ENCODE data around the gene TXNRD3. TPM values are rescaled to one million over a fixed set of nuclear protein-coding genes. Genes with fewer than 3 reads are reported as not detected.

TXNRD3 gene
- total RNA-seq, 6 experiments from 2014 or later = 7.3 to 10.4 (median 7.9) TPM

- ATAC-seq = no peak
Measured at GRCh38 chr3:126693921-126694320, 39.0 kb upstream of the TXNRD3 start.

GRCh38 chr3:126692858-126693257, 37.9 kb upstream of the TXNRD3 start:
- WGBS (ENCODE audit: insufficient coverage, low coverage, low lambda C conversion rate, missing lambda C conversion rate) = 47% methylated on average over 5 of the region's 5 CpGs
- no peak for ATAC-seq
- Histone ChIP-seq H3K36me3 (no peaks in the 10 kb centered on the region), H3K4me1 (no peaks in the 10 kb centered on the region), H3K4me3 (no peak overlapping the region), H3K27ac (no peak overlapping the region), H3K9me3 (no peaks in the 10 kb centered on the region), H3K27me3 (no peaks in the 10 kb centered on the region)
- no peak for TF ChIP-seq CTCF (IDR thresholded peaks at IDR 0.05)
- no peak for TF ChIP-seq POLR2A (IDR thresholded peaks at IDR 0.05)
- DNase-seq = no peak
- intact Hi-C loops (cut with DNase I) = no loop called here

More at GRCh38 chr3:126693921-126694320, 39.0 kb upstream of the TXNRD3 start:
- no peaks in the 10 kb centered on the region for H3K4me1 ChIP-seq
- H3K9me3 ChIP-seq = no peaks in the 10 kb centered on the region
- WGBS (ENCODE audit: insufficient coverage, low coverage, low lambda C conversion rate, missing lambda C conversion rate) = 43% methylated on average over 3 of the region's 3 CpGs
- DNase-seq = no peak
- H3K36me3 ChIP-seq = no peaks in the 10 kb centered on the region
- TF ChIP-seq CTCF (IDR thresholded peaks at IDR 0.05) (no peak), POLR2A (IDR thresholded peaks at IDR 0.05) (no peak)
- intact Hi-C loops (cut with DNase I) = no loop called here
- no peak overlapping the region for H3K4me3 ChIP-seq
- H3K27me3 ChIP-seq = no peaks in the 10 kb centered on the region
- H3K27ac ChIP-seq = no peak overlapping the region

GRCh38 chr3:126691765-126692164, 36.8 kb upstream of the TXNRD3 start:
- WGBS (ENCODE audit: insufficient coverage, low coverage, low lambda C conversion rate, missing lambda C conversion rate) = 67% methylated on average over 4 of the region's 4 CpGs
- intact Hi-C loops (cut with DNase I) = no loop called here
- no peak for TF ChIP-seq POLR2A (IDR thresholded peaks at IDR 0.05)
- no peak for TF ChIP-seq CTCF (IDR thresholded peaks at IDR 0.05)
- Histone ChIP-seq H3K9me3 (no peaks in the 10 kb centered on the region), H3K4me1 (no peaks in the 10 kb centered on the region), H3K27ac (no peak overlapping the region), H3K27me3 (no peaks in the 10 kb centered on the region), H3K36me3 (no peaks in the 10 kb centered on the region), H3K4me3 (no peak overlapping the region)
- DNase-seq (no peak), ATAC-seq (no peak)

- TF ChIP-seq POLR2A (IDR thresholded peaks at IDR 0.05) (no peak), CTCF (IDR thresholded peaks at IDR 0.05) (no peak)
- no peak for ATAC-seq
- intact Hi-C loops (cut with DNase I) = loop anchor here in 1 of 2 donors (10.0 kb wide), 1 partner anchor 779 kb away; no protein-coding TSS in a partner anchor
- Histone ChIP-seq H3K4me1 (no peaks in the 10 kb centered on the region), H3K9me3 (no peaks in the 10 kb centered on the region), H3K27ac (no peak overlapping the region), H3K27me3 (no peaks in the 10 kb centered on the region), H3K4me3 (no peak overlapping the region), H3K36me3 (no peaks in the 10 kb centered on the region)
- 84% methylated on average over 2 of the region's 2 CpGs for WGBS (ENCODE audit: insufficient coverage, low coverage, low lambda C conversion rate, missing lambda C conversion rate)
- no peak for DNase-seq
Measured at GRCh38 chr3:126685493-126685892, 30.6 kb upstream of the TXNRD3 start.

GRCh38 chr3:126685021-126685420, 30.1 kb upstream of the TXNRD3 start:
- no peak for ATAC-seq
- no peak for TF ChIP-seq POLR2A (IDR thresholded peaks at IDR 0.05)
- Histone ChIP-seq H3K27ac (no peak overlapping the region), H3K9me3 (no peaks in the 10 kb centered on the region), H3K4me3 (no peak overlapping the region), H3K4me1 (no peaks in the 10 kb centered on the region), H3K27me3 (no peaks in the 10 kb centered on the region), H3K36me3 (no peaks in the 10 kb centered on the region)
- WGBS (ENCODE audit: insufficient coverage, low coverage, low lambda C conversion rate, missing lambda C conversion rate) = 77% methylated on average over 3 of the region's 3 CpGs
- intact Hi-C loops (cut with DNase I) = loop anchor here in 1 of 2 donors (10.0 kb wide), 1 partner anchor 780 kb away; no protein-coding TSS in a partner anchor
- no peak for DNase-seq

All from right lobe of liver (tissue), 6 donors.